Neural progenitor cell (in vitro differentiated cells): Measurements from ENCODE around the gene LIPK. TPM values are rescaled to one million over a fixed set of nuclear protein-coding genes. Genes with fewer than 3 reads are reported as not detected.

Source experiments
- DNase-seq: peaks from one replicate; pipeline ENCODE4 v3.0.0-alpha.2; 2016; ENCODE audit warnings: low spot score
- H2AFZ ChIP-seq: fragments of 200-600 bp; sonication (generic); replicated peaks from 2 replicates; pipeline ENCODE4 v1.6.1; 2016; ENCODE audit warnings: antibody characterized with exemption
- H3F3A ChIP-seq: fragments of 200-600 bp; sonication (generic); 2 replicates; pipeline ENCODE4 v1.6.1; 2016; ENCODE audit warnings: antibody characterized with exemption, low read depth
- H3K27ac ChIP-seq: fragments of 200-600 bp; sonication (generic); 2 replicates; pipeline ENCODE4 v1.5.1; 2016; ENCODE audit warnings: mild to moderate bottlenecking
- H3K27me3 ChIP-seq: fragments of 200-600 bp; sonication (generic); 2 replicates; pipeline ENCODE4 v1.6.1; 2016; ENCODE audit warnings: mild to moderate bottlenecking, moderate library complexity
- H3K36me3 ChIP-seq: fragments of 200-600 bp; sonication (generic); 2 replicates; pipeline ENCODE4 v1.5.1; 2016
- H3K4me1 ChIP-seq: fragments of 200-600 bp; sonication (generic); 2 replicates; pipeline ENCODE4 v1.6.1; 2016; ENCODE audit warnings: mixed run types
- H3K4me2 ChIP-seq: fragments of 200-600 bp; sonication (generic); 2 replicates; pipeline ENCODE4 v1.6.1; 2016
- H3K4me3 ChIP-seq: fragments of 200-600 bp; sonication (generic); 2 replicates; pipeline ENCODE4 v1.5.1; 2016
- H3K79me2 ChIP-seq: fragments of 200-600 bp; sonication (generic); 2 replicates; pipeline ENCODE4 v1.6.1; 2016; ENCODE audit warnings: low read depth
- H3K9ac ChIP-seq: fragments of 200-600 bp; sonication (generic); 2 replicates; pipeline ENCODE4 v1.6.1; 2016
- H3K9me3 ChIP-seq: fragments of 200-600 bp; sonication (generic); 2 replicates; pipeline ENCODE4 v1.5.1; 2016; ENCODE audit warnings: low read depth
- H4K20me1 ChIP-seq: fragments of 200-600 bp; sonication (generic); 2 replicates; pipeline ENCODE4 v1.6.1; 2016; ENCODE audit warnings: low read depth
- H3K27ac Mint-ChIP-seq: 3 replicates; pipeline ENCODE4 v1.8.0; 2021; ENCODE audit warnings: mixed read lengths
- H3K27me3 Mint-ChIP-seq: 2 replicates; pipeline ENCODE4 v1.8.0; 2022; ENCODE audit warnings: low read depth, mild to moderate bottlenecking, inconsistent platforms, moderate library complexity, mixed read lengths; ENCODE audit not compliant: insufficient read depth
- H3K36me3 Mint-ChIP-seq: 3 replicates; pipeline ENCODE4 v1.8.0; 2021; ENCODE audit warnings: mixed read lengths
- H3K4me1 Mint-ChIP-seq: 3 replicates; pipeline ENCODE4 v1.8.0; 2021; ENCODE audit warnings: mixed read lengths
- H3K4me3 Mint-ChIP-seq: 3 replicates; pipeline ENCODE4 v1.8.0; 2021; ENCODE audit warnings: mild to moderate bottlenecking, moderate library complexity, mixed read lengths
- H3K9me3 Mint-ChIP-seq: 3 replicates; pipeline ENCODE4 v1.8.0; 2020; ENCODE audit warnings: mixed read lengths
- EZH2 ChIP-seq: fragments of 200-600 bp; sonication (generic); IDR thresholded peaks from 2 replicates; pipeline ENCODE4 v1.6.1; 2017; ENCODE audit warnings: antibody characterized with exemption, mild to moderate bottlenecking, moderate library complexity
- EZH2phosphoT487 ChIP-seq: fragments of 200-600 bp; sonication (generic); IDR thresholded peaks from 2 replicates; pipeline ENCODE4 v1.6.1; 2017; ENCODE audit warnings: antibody characterized with exemption
- total RNA-seq: library from RNA; depleted of rRNA; stranded (reverse); fragments of >200 nt; gene quantifications from 2 replicates; pipeline ENCODE4 v1.2.3, GENCODE V29; 2015; ENCODE audit warnings: low replicate concordance
- TF ChIP-seq, protein P1 (sequence below): fragments of 200-600 bp; sonication (generic); IDR thresholded peaks from 2 replicates; pipeline ENCODE4 v1.5.1; 2017; ENCODE audit warnings: antibody characterized with exemption, mild to moderate bottlenecking

The LIPK gene
- total RNA-seq, 1 donor from 2014 or later = not detected

- TF ChIP-seq, protein P1, sequence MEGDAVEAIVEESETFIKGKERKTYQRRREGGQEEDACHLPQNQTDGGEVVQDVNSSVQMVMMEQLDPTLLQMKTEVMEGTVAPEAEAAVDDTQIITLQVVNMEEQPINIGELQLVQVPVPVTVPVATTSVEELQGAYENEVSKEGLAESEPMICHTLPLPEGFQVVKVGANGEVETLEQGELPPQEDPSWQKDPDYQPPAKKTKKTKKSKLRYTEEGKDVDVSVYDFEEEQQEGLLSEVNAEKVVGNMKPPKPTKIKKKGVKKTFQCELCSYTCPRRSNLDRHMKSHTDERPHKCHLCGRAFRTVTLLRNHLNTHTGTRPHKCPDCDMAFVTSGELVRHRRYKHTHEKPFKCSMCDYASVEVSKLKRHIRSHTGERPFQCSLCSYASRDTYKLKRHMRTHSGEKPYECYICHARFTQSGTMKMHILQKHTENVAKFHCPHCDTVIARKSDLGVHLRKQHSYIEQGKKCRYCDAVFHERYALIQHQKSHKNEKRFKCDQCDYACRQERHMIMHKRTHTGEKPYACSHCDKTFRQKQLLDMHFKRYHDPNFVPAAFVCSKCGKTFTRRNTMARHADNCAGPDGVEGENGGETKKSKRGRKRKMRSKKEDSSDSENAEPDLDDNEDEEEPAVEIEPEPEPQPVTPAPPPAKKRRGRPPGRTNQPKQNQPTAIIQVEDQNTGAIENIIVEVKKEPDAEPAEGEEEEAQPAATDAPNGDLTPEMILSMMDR = no peak
- TF ChIP-seq EZH2 (no peak), EZH2phosphoT487 (no peak)
- Histone ChIP-seq H3K27me3 (no peaks in the 10 kb centered on the region), H3K9me3 (no peaks in the 10 kb centered on the region), H3F3A (no peaks in the 10 kb centered on the region), H3K27ac (no peak overlapping the region), H3K79me2 (no peaks in the 10 kb centered on the region), H3K4me3 (no peak overlapping the region), H3K36me3 (no peaks in the 10 kb centered on the region), H2AFZ (peak overlapping the region; percentile 30), H3K9ac (no peak overlapping the region), H4K20me1 (no peaks in the 10 kb centered on the region), H3K4me2 (no peak overlapping the region), H3K4me1 (no peaks in the 10 kb centered on the region)
- Mint-ChIP-seq H3K27me3 (peaks cover 7% of the 10 kb centered on the region), H3K4me1 (peaks cover 4% of the 10 kb centered on the region), H3K4me3 (no peak overlapping the region), H3K36me3 (no peaks in the 10 kb centered on the region), H3K9me3 (no peaks in the 10 kb centered on the region), H3K27ac (no peak overlapping the region)
- no peak for DNase-seq
Observed at GRCh38 chr10:88792661-88793060, 86.6 kb downstream of the LIPK start.

DNA sequence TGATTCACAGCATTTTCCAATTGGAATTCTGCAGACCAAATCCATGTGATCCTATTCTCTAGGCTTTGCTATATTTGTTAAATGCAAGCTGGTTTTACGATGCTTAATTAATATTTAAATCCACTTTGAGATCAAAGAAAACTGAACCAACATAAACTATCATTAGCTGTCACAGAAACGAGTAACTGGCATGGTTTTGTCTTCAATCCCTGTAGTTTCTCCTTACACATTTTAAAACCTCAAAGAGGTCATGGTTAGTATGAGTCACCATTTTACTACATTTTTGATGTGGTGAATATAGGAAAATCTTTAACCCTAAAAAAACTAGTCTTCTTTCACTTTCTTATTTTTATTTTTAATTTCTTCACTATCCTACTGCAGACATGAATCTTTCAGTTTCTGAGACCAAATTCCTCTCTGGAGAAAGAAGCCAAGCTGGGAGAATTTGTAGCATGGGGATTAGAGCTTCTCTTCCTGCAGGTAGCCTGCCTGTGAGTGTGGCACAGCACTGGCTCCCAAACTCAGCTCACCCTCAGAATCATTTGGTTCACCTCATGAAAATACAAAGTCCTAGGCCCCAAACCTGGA, 87.8 kb downstream of the LIPK start:
- Mint-ChIP-seq H3K27me3 (peaks cover 7% of the 10 kb centered on the region), H3K36me3 (no peaks in the 10 kb centered on the region), H3K9me3 (no peaks in the 10 kb centered on the region), H3K4me3 (no peak overlapping the region), H3K4me1 (peaks cover 4% of the 10 kb centered on the region), H3K27ac (no peak overlapping the region)
- H3F3A ChIP-seq = no peaks in the 10 kb centered on the region
- H3K4me2 ChIP-seq = no peak overlapping the region
- no peaks in the 10 kb centered on the region for H3K4me1 ChIP-seq
- TF ChIP-seq, protein P1 = no peak
- TF ChIP-seq EZH2 = no peak
- no peak for TF ChIP-seq EZH2phosphoT487
- H3K27me3 ChIP-seq = no peaks in the 10 kb centered on the region
- no peaks in the 10 kb centered on the region for H3K79me2 ChIP-seq
- H3K27ac ChIP-seq = no peak overlapping the region
- no peak overlapping the region for H3K9ac ChIP-seq
- H3K36me3 ChIP-seq = no peaks in the 10 kb centered on the region
- DNase-seq = no peak
- H4K20me1 ChIP-seq = no peaks in the 10 kb centered on the region
- H2AFZ ChIP-seq = no peak overlapping the region
- H3K9me3 ChIP-seq = no peaks in the 10 kb centered on the region
- H3K4me3 ChIP-seq = no peak overlapping the region

DNA sequence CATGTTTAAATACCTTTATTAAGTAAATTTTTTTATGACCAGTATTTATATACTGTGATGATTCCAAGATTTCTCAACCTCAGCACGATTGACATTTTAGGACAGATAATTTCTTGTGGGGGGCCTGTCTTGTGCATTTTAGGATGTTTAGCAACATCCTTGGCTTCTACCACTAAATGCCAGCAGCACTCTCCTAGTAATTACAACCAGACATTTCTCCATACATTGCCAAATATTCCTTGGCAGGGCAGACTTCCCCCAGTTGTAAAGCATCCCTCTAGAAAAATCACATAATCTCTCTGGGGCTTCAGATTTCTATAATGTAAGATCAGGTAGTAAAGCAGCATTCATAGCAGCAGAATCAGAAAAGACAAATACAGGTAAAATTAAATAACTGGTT, 88.7 kb downstream of the LIPK start:
- no peaks in the 10 kb centered on the region for H3K36me3 ChIP-seq
- H3K4me3 ChIP-seq = no peak overlapping the region
- H3K9ac ChIP-seq = no peak overlapping the region
- DNase-seq = no peak
- Mint-ChIP-seq H3K36me3 (no peaks in the 10 kb centered on the region), H3K4me1 (no peaks in the 10 kb centered on the region), H3K27me3 (peaks cover 7% of the 10 kb centered on the region), H3K27ac (no peak overlapping the region), H3K9me3 (no peaks in the 10 kb centered on the region), H3K4me3 (no peak overlapping the region)
- no peak overlapping the region for H3K4me2 ChIP-seq
- H3K27me3 ChIP-seq = no peaks in the 10 kb centered on the region
- no peaks in the 10 kb centered on the region for H3K9me3 ChIP-seq
- no peaks in the 10 kb centered on the region for H4K20me1 ChIP-seq
- no peaks in the 10 kb centered on the region for H3K79me2 ChIP-seq
- TF ChIP-seq EZH2phosphoT487 = no peak
- no peak for TF ChIP-seq EZH2
- TF ChIP-seq, protein P1 = no peak
- H2AFZ ChIP-seq = no peak overlapping the region
- no peaks in the 10 kb centered on the region for H3F3A ChIP-seq
- no peaks in the 10 kb centered on the region for H3K4me1 ChIP-seq
- no peak overlapping the region for H3K27ac ChIP-seq
